Astrocyte of the spinal cord (primary cell): ENCODE results near the gene NANOS3.
A peak's percentile ranks its signal among the peaks of the same experiment; 100 is the strongest.

ENCODE experiments used
- DNase-seq: peaks from one replicate; pipeline ENCODE4 v3.0.0; 2011; ENCODE audit warnings: low read depth, low spot score
- H3K4me3 ChIP-seq: 2 replicates; pipeline ENCODE4 v1.5.1; 2011; ENCODE audit warnings: low read depth, mild to moderate bottlenecking, low read length, moderate library complexity
- in situ Hi-C: cut with HindIII; loops from 2 replicates; pipeline ENCODE4 v1.10.0; 2017; ENCODE audit warnings: low sequenced_read_pairs
- TF ChIP-seq, protein P1 (sequence below): IDR thresholded peaks from 2 replicates; pipeline ENCODE4 v1.5.1; 2012; ENCODE audit warnings: low read depth, mild to moderate bottlenecking, low read length, inconsistent platforms

Gene NANOS3

DNA sequence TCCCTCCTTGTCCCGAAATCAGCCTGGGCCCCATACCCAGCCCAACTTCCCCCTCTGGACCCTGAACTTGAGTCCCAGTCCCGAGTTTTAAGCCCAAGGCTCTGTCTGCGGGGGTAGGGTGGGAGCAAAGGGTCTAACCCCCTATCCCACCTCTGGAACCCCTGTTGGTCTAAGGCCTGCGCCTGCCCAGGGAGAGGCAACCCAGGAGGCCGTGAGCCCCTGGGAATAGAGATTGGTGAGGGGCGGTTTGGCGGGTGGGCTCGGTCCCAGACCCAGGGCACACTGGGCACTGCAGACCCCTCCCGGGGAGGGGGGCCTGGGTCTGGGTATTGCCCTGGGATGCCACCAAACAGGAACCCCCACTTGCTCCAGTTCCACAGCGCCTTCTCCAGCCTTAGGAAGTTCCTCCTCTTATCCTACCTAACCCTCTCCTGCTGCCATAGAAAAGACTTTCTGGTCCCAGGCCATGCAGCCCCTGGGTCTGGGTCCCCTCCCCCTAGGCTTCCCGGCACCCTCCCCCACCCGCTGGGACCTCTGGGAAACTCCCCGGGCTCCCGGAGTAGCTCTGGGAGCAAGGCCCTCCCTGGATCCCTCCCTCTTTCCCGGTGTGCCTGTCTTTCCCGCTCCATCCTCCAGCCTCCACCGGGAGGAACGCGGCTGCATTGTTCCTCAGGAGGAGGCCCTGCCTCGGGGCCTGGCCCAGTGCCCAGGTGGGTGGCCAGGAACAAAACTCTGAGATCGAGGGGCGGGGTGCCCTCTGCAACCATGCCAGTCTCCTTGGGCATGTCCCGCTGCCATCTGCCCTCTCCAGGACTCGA lies 33.6 kb upstream of the NANOS3 start:
- TF ChIP-seq, protein P1, sequence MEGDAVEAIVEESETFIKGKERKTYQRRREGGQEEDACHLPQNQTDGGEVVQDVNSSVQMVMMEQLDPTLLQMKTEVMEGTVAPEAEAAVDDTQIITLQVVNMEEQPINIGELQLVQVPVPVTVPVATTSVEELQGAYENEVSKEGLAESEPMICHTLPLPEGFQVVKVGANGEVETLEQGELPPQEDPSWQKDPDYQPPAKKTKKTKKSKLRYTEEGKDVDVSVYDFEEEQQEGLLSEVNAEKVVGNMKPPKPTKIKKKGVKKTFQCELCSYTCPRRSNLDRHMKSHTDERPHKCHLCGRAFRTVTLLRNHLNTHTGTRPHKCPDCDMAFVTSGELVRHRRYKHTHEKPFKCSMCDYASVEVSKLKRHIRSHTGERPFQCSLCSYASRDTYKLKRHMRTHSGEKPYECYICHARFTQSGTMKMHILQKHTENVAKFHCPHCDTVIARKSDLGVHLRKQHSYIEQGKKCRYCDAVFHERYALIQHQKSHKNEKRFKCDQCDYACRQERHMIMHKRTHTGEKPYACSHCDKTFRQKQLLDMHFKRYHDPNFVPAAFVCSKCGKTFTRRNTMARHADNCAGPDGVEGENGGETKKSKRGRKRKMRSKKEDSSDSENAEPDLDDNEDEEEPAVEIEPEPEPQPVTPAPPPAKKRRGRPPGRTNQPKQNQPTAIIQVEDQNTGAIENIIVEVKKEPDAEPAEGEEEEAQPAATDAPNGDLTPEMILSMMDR = no peak
- in situ Hi-C loops = no loop called here
- peak; percentile 37 for DNase-seq
- peak overlapping the region; percentile 54 for H3K4me3 ChIP-seq

DNA sequence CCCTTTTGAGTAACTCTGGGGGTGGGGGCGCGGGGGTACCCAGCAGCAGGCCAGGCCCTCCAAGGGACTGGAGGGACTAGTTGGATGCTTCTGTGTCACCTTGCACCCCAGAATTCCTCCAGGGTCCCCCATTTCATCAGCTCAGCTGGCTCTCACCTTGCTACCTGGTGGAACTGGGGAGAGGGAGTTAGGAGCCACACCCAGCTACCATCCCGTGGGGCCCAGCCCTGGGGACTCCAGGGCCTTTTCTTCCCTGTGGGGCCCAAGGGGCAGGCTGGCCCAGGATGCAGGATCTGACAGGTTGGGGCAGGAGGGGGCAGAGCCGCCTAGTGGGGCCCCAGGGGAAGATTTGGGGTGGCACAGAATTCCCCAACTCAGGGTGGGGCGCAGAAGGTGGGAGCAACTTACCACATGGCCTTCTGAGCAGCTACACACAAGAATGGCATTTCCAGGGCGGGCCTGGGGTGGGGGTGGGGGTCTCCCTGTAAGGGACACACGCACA lies 32.8 kb upstream of the NANOS3 start:
- H3K4me3 ChIP-seq = no peak overlapping the region
- TF ChIP-seq, protein P1 = no peak

DNA sequence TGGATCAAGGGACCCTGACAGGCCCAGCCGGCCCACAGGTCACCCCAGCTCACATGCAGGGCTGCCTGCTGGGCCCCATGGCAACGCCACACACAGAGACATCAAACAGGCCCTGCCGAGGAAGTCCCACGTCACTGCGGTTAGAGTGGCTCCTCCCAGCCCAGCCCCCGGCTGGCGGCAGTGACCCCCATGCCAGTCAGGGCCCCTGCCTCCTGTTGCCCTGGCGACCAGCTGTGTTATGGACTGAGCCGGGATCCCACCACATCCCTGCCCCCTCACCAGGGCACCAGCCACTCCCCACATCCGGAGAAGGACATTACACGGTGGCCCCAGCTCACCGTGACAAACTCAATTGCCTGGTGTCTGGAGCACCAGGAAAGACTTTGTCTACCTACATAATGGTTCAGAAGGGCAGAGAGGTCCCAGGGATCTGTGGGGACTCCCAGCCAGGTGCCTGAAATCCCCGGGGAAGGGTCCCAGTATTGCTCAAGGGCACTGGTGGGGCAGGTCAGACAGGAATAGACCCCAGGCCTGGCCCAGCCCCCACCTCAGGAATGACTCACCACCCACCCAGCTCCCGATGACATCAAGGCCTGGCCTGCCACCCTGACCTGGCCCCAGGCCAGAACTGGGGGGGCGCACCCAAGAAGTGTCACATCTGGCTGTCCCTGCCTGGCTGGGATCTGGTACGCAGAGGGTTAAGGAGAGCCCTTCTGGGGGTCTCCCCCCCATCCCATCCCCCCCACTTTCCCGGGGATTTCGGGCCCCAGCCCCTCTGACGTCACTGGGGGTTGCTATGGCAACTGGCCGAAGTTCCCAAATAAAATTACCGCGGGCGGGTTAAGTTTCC lies 30.2 kb upstream of the NANOS3 start:
- peak; percentile 96 for DNase-seq
- in situ Hi-C loops = no loop called here
- peak overlapping the region; percentile 46 for H3K4me3 ChIP-seq
- TF ChIP-seq, protein P1 = no peak

More for the DNA sequence above, 32.8 kb upstream of the NANOS3 start:
- no peak for DNase-seq
- in situ Hi-C loops = no loop called here

DNA sequence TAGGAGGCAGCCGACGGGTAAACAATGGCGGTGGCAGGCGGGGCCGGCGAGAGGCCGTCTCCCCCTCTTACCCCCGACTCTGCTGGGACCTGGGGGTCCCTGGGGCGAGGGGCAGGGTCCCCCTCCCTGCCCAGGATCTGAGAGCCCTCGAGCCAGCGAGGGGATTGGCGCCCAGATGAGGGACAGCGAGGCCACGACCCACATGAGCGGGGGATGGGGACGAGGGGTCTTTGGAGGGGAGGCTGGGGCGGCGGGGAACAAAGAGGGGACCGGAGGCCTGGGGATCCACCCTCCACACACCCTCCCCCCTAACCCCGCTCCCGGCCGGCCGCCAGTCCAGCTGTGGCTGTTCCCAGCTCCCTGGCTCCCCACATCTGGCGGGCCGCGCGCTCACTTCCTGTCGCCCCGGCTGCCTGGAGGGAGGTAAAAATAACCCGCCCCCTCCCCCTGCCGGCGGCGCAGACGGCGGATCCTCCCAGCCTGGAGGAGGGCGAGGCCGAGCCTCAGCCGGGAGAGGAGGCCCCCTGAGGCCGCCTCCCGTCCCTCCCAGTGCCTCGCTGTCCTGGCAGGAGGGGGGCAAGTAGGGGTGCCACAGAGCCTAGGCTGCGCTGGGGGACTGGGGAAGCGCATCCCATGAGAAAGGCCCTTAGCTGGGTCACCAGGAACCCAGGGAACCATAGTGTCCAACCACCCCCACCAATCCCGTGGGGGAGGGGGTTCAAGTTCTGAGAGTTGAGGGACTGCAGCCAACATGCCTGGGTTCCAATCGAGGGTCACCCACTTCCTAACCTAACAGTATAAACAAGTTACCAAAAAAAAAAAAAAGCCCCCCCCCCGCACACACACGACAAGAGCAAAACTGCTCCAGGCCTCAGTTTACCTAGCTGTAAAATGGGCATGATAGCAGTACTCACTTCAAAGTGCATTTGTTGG lies 29.3 kb upstream of the NANOS3 start:
- TF ChIP-seq, protein P1 = peak; percentile 7
- in situ Hi-C loops = no loop called here
- H3K4me3 ChIP-seq = peak overlapping the region; percentile 46
- peak; percentile 97 for DNase-seq

DNA sequence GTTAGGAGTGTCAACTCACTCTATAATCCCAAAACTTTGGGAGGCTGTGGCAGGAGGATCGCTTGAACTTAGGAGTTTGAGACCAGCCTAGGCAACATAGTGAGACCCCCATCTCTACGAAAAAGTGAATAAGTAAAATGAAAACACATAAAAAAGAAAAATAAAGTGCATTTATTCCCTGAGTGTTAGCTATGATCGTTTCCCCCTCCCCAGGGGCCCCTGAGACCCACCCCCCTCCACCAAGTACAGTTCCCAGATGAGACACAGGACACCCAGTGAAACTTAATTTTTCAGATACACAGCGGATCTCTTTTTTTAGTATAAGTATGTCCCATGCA lies 28.6 kb upstream of the NANOS3 start:
- TF ChIP-seq, protein P1 = no peak
- in situ Hi-C loops = no loop called here
- H3K4me3 ChIP-seq = no peak overlapping the region
- DNase-seq = no peak
